Stimulated activated CD4-positive, alpha-beta T cell treated with anti-CD3 and anti-CD28 coated beads, TNF-alpha, amount 100 ng/mL, for 48 hours (primary cell): ENCODE results near the gene DOC2A.
"Not testable (repeated sequence)": the region's sequence is repeated elsewhere in the genome, so short reads cannot be mapped to it uniquely, and the experiment has no call there.

Experiments
- DNase-seq, 3 donors: peaks; one replicate each; pipeline ENCODE4 v3.0.0-alpha.2; 2020; ENCODE audit warnings: low read depth in 3 of 3

Gene DOC2A

DNA sequence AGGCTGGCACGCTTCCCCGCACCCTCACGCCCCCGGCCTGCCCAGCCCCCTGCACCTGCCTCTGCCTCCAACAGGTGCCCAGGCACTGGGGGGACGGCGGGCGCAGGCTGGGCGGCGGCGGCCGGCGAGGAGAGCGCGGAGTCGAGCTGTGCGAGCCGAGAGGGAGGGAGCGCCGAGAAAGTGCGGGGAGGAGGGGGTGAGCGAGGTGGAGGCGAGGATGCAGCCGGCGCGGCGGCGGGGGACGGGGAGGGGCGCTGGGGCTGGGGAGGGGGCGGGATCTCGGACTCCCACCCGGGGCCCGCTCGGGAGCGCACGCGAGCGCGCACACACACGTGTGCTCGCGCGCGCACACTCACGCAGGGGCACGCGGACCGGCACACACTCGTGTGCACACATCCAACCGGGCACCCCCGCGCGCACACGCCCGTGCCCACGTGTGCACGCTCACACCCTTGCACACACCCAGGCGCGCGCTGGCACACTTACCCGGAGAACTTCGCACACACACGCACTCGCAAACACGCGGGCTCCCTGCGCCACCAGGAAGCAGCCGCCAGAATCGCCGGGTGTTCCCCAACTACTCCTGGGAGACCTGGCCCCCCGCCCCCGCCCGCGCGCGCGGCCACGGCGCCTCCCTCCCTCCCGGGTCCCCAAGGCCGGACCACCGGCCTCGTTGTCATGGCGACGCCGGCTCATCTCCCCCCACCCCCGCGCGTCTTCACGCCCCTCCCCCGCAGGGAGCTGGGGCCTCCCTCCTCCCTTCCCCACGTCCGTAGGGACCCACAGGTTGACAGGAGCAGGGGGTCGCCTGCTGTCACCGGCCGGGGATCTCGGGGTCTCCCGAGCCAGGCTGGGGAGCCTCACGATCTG lies at the start of gene DOC2A:
TSS of gene DOC2A (minus strand) at position 184 of the 870 bp plus-strand sequence. CDS start 805 bp downstream, outside the sequence.
- DNase-seq: peak in 1 of 3 donors; percentile 33

GRCh38 chr16:30060346-30060745 lies 49.5 kb upstream of the DOC2A start:
- DNase-seq: no peak

GRCh38 chr16:30054959-30055553 lies 44.2 kb upstream of the DOC2A start:
- DNase-seq: peak in 2 of 3 donors; percentile 29 to 48

DNA sequence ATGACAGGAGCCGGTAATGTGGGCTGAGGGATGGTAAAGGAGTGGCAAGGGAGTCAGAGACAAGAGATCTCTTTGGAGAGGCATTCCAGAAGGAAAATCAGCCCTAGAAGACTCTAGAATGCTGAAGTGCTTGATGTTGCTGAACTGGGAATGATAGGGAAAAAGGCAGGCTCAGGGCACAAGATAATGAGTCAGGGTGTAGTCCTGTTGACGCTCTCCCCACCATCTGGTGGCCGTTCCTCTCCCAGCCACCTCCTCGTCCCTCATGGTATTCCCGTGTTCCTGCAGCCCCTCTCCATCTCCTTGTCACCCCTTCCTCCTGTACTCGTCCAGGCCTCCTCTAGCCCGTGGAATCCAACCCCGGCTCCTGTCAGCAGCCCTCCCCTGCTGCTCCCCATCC lies 43.6 kb upstream of the DOC2A start:
- DNase-seq: no peak

GRCh38 chr16:30053376-30054015 lies 42.7 kb upstream of the DOC2A start:
- DNase-seq: no peak

GRCh38 chr16:30052671-30053372 lies 42.0 kb upstream of the DOC2A start:
- peak; percentile 83 to 93 (median 92) for DNase-seq

- DNase-seq: no peak
Observed at GRCh38 chr16:30051518-30051917, 40.7 kb upstream of the DOC2A start.

GRCh38 chr16:30049871-30050270 lies 39.0 kb upstream of the DOC2A start:
- no peak for DNase-seq

GRCh38 chr16:30046588-30046987 lies 35.8 kb upstream of the DOC2A start:
- no peak for DNase-seq

DNA sequence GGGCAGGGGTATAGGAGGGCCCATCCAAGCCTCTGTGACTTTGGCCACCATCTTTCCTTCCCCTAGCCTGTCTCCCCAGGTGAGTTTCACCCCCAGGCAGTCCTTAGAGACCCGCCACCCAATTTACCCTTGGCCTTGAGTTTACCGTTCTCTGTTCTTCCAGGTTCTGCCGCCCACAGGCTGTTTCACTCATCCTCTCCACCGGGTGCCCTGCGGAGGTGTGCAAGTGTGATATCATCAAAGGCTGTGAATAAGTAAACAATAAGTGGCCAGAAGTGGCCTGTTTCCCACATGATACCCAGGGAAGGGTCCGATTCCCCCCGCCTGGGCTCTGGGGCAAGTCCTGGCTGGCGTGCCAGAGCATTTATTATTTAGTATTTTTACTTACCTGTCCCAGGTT lies 35.4 kb upstream of the DOC2A start:
- no peak for DNase-seq

GRCh38 chr16:30041841-30042240 lies 31.0 kb upstream of the DOC2A start:
- DNase-seq: no peak

GRCh38 chr16:30040690-30041089 lies 29.9 kb upstream of the DOC2A start:
- not testable (repeated sequence) for DNase-seq

DNA sequence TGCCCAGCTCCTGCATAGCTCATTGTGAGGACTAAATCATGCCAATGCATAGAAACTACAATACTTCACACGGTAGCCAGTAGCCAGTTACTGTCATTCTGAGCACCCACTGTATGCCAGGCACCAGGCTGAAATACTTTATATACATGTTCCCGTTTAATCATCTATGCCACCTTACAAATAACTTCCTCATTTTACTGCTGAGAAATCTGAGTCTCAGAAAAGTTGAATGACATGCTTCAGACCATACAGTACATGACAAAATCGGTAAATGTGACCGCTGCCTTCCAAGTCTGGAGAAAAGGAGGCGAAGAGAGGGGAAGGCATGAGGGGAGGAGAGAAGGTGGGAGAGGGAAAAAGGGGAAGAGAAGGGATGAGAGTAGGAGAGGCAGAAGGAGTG lies 29.4 kb upstream of the DOC2A start:
- no peak for DNase-seq

GRCh38 chr16:30033270-30033669 lies 22.4 kb upstream of the DOC2A start:
- no peak for DNase-seq

GRCh38 chr16:30032083-30032819 lies 21.4 kb upstream of the DOC2A start:
- DNase-seq: peak; percentile 48 to 54 (median 51)

DNA sequence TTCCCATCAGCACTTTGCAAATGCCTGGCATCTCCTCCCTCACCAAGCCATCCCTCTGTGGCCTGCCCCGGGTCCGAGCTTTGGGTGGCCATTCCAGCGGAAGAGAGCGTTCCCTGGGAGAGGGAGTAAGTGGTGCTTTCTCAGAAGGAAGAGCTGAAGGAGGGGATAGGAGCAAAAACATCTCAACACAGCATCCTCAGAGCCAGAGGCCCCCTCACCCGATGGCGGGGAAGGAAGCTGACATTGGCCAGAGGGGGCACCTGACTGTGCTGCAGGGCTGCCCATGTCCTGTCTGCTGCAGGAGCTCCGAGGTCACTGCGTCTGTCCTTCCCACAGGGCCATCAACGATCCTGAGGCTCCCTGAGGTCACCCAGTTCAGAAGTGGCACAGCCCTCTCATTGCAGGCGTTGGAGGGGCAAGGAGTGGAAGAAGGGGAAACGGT lies 20.7 kb upstream of the DOC2A start:
- DNase-seq: no peak

GRCh38 chr16:30030841-30031413 lies 20.1 kb upstream of the DOC2A start, which contains the start of gene TLCD3B:
TSS of gene TLCD3B (minus strand) at chr16:30031271. CDS start at chr16:30030527, 744 bp downstream.
- DNase-seq: no peak

DNA sequence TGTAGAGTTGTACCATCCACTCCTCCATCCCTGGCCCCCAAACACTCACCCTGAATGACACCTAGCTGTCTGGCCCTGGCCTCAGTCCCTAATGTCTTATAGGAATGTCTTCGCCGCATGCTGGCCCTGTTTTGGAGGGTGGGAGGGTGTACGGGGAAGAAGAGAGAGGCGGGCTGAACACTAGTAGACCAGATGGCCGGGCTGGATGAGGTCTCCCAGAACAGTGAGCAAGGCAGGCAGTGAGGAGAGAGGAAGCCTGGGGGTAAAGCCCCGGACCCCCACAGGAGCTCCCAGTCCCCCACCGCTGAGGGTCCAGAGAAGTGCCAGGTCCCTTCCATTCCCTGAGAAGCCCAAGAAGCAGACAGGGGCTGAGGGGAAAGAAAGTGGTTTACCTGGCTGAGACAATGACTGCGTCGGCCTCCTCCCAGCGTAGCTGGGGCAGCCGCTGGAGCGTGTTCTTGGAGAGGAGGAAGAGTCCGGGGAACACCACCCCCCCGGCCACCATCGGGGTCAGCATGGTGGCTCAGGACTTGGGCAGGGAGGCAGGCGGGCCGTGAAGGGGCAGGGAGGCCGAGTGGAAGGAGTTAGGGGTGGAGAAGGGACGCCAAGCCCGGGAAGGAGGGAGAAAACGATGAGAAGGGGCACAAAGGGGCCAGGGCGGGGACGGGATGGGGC lies 19.3 kb upstream of the DOC2A start:
- DNase-seq: no peak

DNA sequence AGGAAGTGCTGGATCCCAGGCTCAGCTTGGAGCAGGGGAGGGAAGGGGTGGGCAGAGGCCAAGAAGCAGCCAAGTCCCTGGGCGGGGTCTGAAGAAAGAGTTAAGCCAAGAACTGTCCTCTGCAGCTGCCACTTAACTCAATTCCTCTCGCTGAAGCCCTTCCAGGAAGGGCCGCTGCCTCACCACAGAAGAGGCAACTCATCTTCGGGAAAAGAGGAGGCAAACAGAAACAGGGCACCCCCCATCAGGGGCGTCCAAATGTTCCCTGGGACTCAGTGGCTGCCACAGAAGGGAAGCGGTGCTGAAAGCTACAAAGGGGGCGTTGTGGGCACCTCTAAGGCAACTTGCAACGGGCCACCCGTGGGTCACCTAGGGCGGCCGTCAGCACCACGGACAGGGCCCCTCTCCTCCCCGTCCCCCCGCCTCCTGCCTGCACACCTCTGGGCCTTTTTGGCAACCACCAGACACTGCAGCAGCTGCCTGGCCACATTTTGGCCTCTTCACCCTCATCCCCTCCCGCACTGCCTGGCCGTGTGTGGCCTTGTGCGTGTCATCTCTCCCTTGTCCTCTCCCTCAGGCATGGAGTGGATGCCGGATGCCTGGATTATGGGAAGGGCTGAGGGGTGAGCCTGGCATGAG lies 17.7 kb upstream of the DOC2A start:
- DNase-seq: no peak
